Erythroblast (primary cell): Measurements from ENCODE around the gene DNM2.

Source experiments
- GATA1 ChIP-seq: IDR thresholded peaks from 2 replicates; pipeline ENCODE4 v1.6.1; 2011; ENCODE audit warnings: low read depth, mild to moderate bottlenecking, control low read depth, low read length, moderate library complexity
- POLR2A ChIP-seq: IDR thresholded peaks from 2 replicates; pipeline ENCODE4 v1.6.1; 2011; ENCODE audit warnings: mild to moderate bottlenecking, low read length

DNA sequence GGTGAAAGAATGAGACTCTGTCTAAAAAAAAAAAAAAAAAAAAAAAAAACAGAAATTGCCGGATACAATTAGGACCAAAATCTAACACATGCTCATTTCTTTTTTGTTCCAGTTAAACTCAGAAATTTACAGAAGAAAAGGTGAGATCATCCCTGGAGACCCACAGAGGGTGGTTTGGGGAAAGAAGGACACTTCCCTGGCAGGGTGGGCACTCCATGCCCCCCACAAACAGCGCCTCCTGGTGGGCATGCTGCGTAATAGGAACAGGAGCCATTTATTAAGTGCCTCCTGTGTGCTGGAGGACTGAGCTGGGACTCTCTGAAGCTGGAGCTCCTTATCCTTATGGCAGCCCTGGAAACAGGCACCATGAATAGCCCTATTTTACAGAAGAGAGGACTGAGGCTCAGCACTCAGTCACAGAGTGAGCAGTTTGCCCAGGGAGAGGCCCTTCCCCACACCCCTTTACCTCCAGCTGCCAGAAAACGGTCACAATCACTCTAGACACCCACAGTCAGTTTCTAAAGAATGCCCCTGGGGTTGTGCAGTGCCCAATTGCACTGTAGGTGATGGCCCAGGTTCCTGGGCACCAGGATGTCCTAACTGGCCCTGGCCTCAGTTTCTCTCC is 140.4 kb downstream of the DNM2 start:
- no peak for TF ChIP-seq POLR2A
- TF ChIP-seq GATA1: no peak
